HFFc6 (cell line): Measurements from ENCODE around the gene NOS1AP. TPM values are rescaled to one million over a fixed set of nuclear protein-coding genes. Genes with fewer than 3 reads are reported as not detected.

Source experiments
- DNase-seq: peaks from one replicate; pipeline ENCODE4 v3.0.0-alpha.2; 2018
- H3K27ac Mint-ChIP-seq: 2 replicates; pipeline ENCODE4 v1.8.0; 2020; ENCODE audit warnings: mild to moderate bottlenecking, mixed read lengths
- H3K27me3 Mint-ChIP-seq: 2 replicates; pipeline ENCODE4 v1.8.0; 2021; ENCODE audit warnings: mild to moderate bottlenecking, moderate library complexity, mixed read lengths; ENCODE audit not compliant: insufficient read depth
- H3K36me3 Mint-ChIP-seq: 2 replicates; pipeline ENCODE4 v1.8.0; 2021; ENCODE audit warnings: low read depth, mixed read lengths
- H3K4me1 Mint-ChIP-seq: 2 replicates; pipeline ENCODE4 v1.8.0; 2020; ENCODE audit warnings: low read depth, mixed read lengths
- H3K4me3 Mint-ChIP-seq: 2 replicates; pipeline ENCODE4 v1.8.0; 2020; ENCODE audit warnings: mild to moderate bottlenecking, moderate library complexity, mixed read lengths
- H3K9me3 Mint-ChIP-seq: 2 replicates; pipeline ENCODE4 v1.8.0; 2020; ENCODE audit warnings: mild to moderate bottlenecking, mixed read lengths
- total RNA-seq, 6 experiments: library from RNA; stranded (reverse); fragmentation: NEBNext Ultra II Directional; extraction: Animal tissue kit (Norgen Biotek cat#: 25700); gene quantifications; 2 replicates in 1 of 6; 3 replicates in 5 of 6; pipeline ENCODE4 v1.2.3, GENCODE V29; 2021
- TF ChIP-seq, protein P1 (sequence below): fragments of 200-600 bp; sonication (generic); IDR thresholded peaks from 2 replicates; pipeline ENCODE4 v1.5.0; 2021; ENCODE audit warnings: antibody characterized with exemption, mild to moderate bottlenecking

NOS1AP gene
- total RNA-seq, 6 experiments from 2014 or later = 0.11 to 0.62 (median 0.29) TPM

DNA sequence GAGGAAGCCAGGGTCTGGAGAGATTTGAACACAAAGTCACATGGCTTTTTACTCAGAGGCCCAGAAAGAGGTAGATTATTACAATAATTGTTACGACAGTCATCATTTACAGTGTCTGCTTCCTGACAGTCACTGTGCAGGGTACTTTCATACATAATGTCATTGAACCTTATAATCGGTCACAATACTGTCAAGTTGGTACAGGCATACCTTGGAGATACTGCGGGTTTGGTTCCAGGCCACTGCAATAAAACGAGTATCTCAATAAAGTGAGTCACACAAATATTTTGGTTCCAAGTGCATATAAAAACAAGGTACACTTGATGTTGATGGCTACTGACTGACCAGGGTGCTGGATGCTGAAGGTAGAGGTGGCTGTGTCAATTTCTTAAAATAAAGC, 112.6 kb downstream of the NOS1AP start:
- H3K4me1 Mint-ChIP-seq = peaks cover 3% of the 10 kb centered on the region; the same call in 1 of the 2 replicates
- no peaks in the 10 kb centered on the region for H3K36me3 Mint-ChIP-seq
- H3K9me3 Mint-ChIP-seq = no peaks in the 10 kb centered on the region
- no peak overlapping the region for H3K4me3 Mint-ChIP-seq
- peaks cover 2% of the 10 kb centered on the region; the same call in 1 of the 2 replicates for H3K27me3 Mint-ChIP-seq
- DNase-seq = no peak
- no peak overlapping the region for H3K27ac Mint-ChIP-seq
- TF ChIP-seq, protein P1, sequence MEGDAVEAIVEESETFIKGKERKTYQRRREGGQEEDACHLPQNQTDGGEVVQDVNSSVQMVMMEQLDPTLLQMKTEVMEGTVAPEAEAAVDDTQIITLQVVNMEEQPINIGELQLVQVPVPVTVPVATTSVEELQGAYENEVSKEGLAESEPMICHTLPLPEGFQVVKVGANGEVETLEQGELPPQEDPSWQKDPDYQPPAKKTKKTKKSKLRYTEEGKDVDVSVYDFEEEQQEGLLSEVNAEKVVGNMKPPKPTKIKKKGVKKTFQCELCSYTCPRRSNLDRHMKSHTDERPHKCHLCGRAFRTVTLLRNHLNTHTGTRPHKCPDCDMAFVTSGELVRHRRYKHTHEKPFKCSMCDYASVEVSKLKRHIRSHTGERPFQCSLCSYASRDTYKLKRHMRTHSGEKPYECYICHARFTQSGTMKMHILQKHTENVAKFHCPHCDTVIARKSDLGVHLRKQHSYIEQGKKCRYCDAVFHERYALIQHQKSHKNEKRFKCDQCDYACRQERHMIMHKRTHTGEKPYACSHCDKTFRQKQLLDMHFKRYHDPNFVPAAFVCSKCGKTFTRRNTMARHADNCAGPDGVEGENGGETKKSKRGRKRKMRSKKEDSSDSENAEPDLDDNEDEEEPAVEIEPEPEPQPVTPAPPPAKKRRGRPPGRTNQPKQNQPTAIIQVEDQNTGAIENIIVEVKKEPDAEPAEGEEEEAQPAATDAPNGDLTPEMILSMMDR = no peak

DNA sequence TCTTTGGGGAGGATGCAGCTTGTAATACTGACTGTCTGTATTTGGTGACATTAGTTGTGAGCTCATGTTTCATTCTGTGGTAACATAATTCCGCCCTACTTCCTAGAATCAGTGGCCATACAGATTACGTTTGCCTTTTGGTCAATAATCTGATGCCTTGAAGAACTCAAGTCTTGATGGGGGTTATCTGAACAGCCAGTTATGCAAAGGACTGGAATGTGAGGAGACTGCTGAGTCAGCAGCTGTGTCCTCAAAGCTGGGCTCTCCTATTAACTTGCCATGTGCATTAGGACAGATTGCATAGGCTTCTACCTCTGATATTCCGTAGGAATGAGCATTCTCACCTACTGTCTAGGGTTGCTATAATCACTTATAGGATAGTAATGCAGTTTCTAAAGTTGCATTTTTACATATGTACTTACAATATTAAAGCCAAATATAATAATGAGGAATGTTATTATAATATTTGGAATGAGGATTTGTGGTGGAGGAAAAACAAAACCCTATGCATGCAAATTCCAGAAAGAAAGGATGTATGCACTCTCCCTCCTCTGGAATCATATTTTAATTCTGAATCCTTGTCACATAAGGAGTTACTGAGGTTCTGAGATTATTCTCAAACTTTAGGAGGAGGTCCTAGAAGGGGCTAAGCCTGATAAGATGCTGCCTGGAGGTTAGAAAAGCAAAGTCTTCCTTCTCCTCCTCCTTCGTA, 116.0 kb downstream of the NOS1AP start:
- no peak for DNase-seq

DNA sequence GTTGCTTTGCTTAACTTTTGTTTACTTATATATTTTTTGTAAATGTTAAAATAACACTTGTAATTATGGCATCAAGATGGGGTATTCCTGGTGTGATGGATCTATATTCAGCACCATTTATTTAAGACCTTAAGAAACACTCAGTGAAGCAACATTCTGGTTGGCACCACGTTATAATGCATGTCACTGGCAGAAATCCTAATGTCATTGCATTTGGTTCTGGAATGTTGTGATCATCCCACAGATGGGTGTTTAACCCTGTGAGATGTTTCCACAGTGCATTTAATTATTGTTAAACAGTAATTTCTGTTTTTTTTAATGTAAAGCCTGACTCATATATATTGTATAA, 116.5 kb downstream of the NOS1AP start:
- no peaks in the 10 kb centered on the region for H3K9me3 Mint-ChIP-seq
- DNase-seq = no peak
- no peaks in the 10 kb centered on the region for H3K36me3 Mint-ChIP-seq
- no peaks in the 10 kb centered on the region for H3K4me1 Mint-ChIP-seq
- H3K27ac Mint-ChIP-seq = no peak overlapping the region
- TF ChIP-seq, protein P1 = no peak
- no peak overlapping the region for H3K4me3 Mint-ChIP-seq
- peaks cover 3% of the 10 kb centered on the region; the same call in 1 of the 2 replicates for H3K27me3 Mint-ChIP-seq

More for the DNA sequence above, 116.0 kb downstream of the NOS1AP start:
- Mint-ChIP-seq H3K27ac (no peak overlapping the region), H3K4me1 (no peaks in the 10 kb centered on the region), H3K36me3 (no peaks in the 10 kb centered on the region), H3K27me3 (no peaks in the 10 kb centered on the region), H3K9me3 (no peaks in the 10 kb centered on the region), H3K4me3 (no peak overlapping the region)
- TF ChIP-seq, protein P1 = no peak

DNA sequence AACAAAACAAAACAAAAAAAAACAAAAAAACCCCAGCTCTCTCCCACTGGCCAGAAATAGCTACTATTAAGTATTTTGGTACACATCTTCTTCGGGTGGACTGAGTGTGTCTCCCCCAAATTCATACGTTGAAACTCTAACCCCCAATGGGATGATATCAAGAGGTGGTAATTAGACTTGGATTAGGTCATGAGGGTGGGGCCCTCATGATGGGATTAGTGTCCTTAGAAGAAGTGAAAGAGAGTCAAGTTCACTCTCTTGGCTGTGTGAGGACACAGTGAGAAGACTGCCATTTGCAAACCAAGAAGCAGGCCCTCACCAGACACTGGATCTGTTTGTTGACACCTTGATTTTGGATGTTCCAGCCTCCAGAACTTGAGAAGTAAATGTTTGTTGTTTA, 116.9 kb downstream of the NOS1AP start:
- Mint-ChIP-seq H3K27me3 (peaks cover 7% of the 10 kb centered on the region), H3K27ac (no peak overlapping the region)
- TF ChIP-seq, protein P1 = no peak

DNA sequence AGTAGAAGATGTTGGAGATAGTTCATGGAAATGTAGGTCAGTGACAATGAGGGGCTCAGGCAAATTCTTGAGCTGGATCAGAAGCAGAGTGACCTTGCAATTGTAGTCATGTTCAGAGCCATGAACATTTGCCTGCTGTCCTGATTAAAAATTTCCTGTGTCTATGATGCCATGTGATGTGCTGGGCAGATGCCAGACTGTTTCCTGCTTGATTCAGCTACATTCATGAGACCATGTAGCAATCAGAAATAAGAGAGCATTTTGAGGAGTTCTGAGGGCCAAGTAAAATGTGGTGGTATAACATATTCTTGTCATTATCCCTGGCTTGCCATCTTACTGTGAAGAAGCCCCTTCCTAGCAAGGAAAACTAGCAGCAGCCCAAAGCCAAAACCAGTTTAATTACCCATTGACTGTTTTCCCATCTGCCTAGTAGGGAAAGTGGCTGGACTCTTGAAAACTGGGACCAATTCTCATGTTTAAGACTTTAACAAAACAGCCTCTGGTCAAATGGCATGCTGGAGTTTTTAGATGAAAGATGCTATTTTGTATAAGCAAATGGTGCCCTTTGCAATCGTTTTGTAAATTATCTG, 118.3 kb downstream of the NOS1AP start:
- H3K4me3 Mint-ChIP-seq = no peak overlapping the region
- no peak overlapping the region for H3K27ac Mint-ChIP-seq
- no peak for DNase-seq
- TF ChIP-seq, protein P1 = no peak
- H3K27me3 Mint-ChIP-seq = peaks cover 7% of the 10 kb centered on the region
- H3K9me3 Mint-ChIP-seq = no peaks in the 10 kb centered on the region
- no peaks in the 10 kb centered on the region for H3K36me3 Mint-ChIP-seq
- H3K4me1 Mint-ChIP-seq = no peaks in the 10 kb centered on the region

More for the DNA sequence above, 116.9 kb downstream of the NOS1AP start:
- Mint-ChIP-seq H3K9me3 (no peaks in the 10 kb centered on the region), H3K36me3 (no peaks in the 10 kb centered on the region), H3K4me1 (no peaks in the 10 kb centered on the region), H3K4me3 (no peak overlapping the region)
- no peak for DNase-seq
